Esophagus mucosa (tissue), 1 donor: ENCODE measurements around the gene DCTN4. TPM values are rescaled to one million over a fixed set of nuclear protein-coding genes. Genes with fewer than 3 reads are reported as not detected.
A peak's percentile ranks its signal among the peaks of the same experiment; 100 is the strongest.
"Not testable (repeated sequence)": the region's sequence is repeated elsewhere in the genome, so short reads cannot be mapped to it uniquely, and the experiment has no call there.

Source experiments
- ATAC-seq: fragments of 200-7000 bp; cut with Tn5 transposase; one replicate; pipeline ENCODE4 v1.9.1; 2020
- total RNA-seq: library from RNA; stranded (reverse); gene quantifications from one replicate; pipeline ENCODE4 v1.2.4, GENCODE V29; 2023
- donor health status: DM: yes; HTN: yes; CAD: no.

The DCTN4 gene
- total RNA-seq, 1 donor from 2014 or later: 49.4 TPM

GRCh38 chr5:150778517-150779396 lies 19.9 kb upstream of the DCTN4 start, which contains the start of gene SMIM3:
Gene SMIM3, plus strand, starts transcription at chr5:150778757. Its CDS starts 16,684 bp downstream, at chr5:150795441.
- ATAC-seq: peak; percentile 46

GRCh38 chr5:150778088-150778516 lies 19.3 kb upstream of the DCTN4 start:
- no peak for ATAC-seq

GRCh38 chr5:150777685-150778084 lies 18.9 kb upstream of the DCTN4 start:
- ATAC-seq: no peak

- ATAC-seq: peak; percentile 80
These were observed 15.3 kb upstream of the DCTN4 start for GRCh38 chr5:150774145-150774544.

GRCh38 chr5:150771034-150771795 lies 12.4 kb upstream of the DCTN4 start:
- no peak for ATAC-seq

GRCh38 chr5:150766251-150766650 lies 7.4 kb upstream of the DCTN4 start:
- no peak for ATAC-seq

GRCh38 chr5:150765799-150766169 lies 7.0 kb upstream of the DCTN4 start:
- ATAC-seq: no peak

- no peak for ATAC-seq
These were observed 6.4 kb upstream of the DCTN4 start for GRCh38 chr5:150765011-150765798.

- no peak for ATAC-seq
These were observed 5.7 kb upstream of the DCTN4 start for GRCh38 chr5:150764530-150764929.

GRCh38 chr5:150763023-150763769 lies 4.4 kb upstream of the DCTN4 start:
- ATAC-seq: peak; percentile 54

GRCh38 chr5:150762211-150762610 lies 3.4 kb upstream of the DCTN4 start:
- ATAC-seq: peak; percentile 33

GRCh38 chr5:150759334-150759583 lies 442 bp upstream of the DCTN4 start:
- ATAC-seq: no peak

- ATAC-seq: peak; percentile 63
These were observed 650 bp downstream of the DCTN4 start for GRCh38 chr5:150758203-150758530.

GRCh38 chr5:150757087-150757649 lies 1.6 kb downstream of the DCTN4 start:
- ATAC-seq: no peak

- ATAC-seq: no peak
These were observed 5.0 kb downstream of the DCTN4 start for GRCh38 chr5:150753863-150754262.

- ATAC-seq: no peak
These were observed 5.4 kb downstream of the DCTN4 start for GRCh38 chr5:150753463-150753862.

- no peak for ATAC-seq
These were observed 7.5 kb downstream of the DCTN4 start for GRCh38 chr5:150751096-150751891.

GRCh38 chr5:150750469-150750868 lies 8.3 kb downstream of the DCTN4 start:
- ATAC-seq: no peak

GRCh38 chr5:150743142-150743488 lies 15.7 kb downstream of the DCTN4 start:
- ATAC-seq: not testable (repeated sequence)

- not testable (repeated sequence) for ATAC-seq
These were observed 16.2 kb downstream of the DCTN4 start for GRCh38 chr5:150742455-150743141.

GRCh38 chr5:150740992-150741391 lies 17.8 kb downstream of the DCTN4 start:
- ATAC-seq: no peak
